Tibial artery (tissue), 4 donors: Measurements from ENCODE around the gene RND1.

ENCODE experiments used
- DNase-seq, 2 donors: peaks; one replicate each; pipeline ENCODE4 v3.0.0-alpha.2; 2019
- H3K27ac ChIP-seq, 2 donors: fragments of 200-600 bp; sonication (generic) in 1 of 2; 1 replicate in 1 of 2; 2 replicates in 1 of 2; pipeline ENCODE4 v1.5.1; 2018 to 2019; ENCODE audit warnings: mild to moderate bottlenecking in 1 of 2
- H3K27me3 ChIP-seq, 2 donors: fragments of 200-600 bp; sonication (generic) in 1 of 2; one replicate each; pipeline versions ENCODE4 v1.5.1 to v1.6.0; 2016 to 2019
- H3K36me3 ChIP-seq, 3 donors: fragments of 200-600 bp; sonication (generic) in 2 of 3; one replicate each; pipeline ENCODE4 v1.5.1; 2016 to 2019; ENCODE audit warnings: mild to moderate bottlenecking in 2 of 3
- H3K4me1 ChIP-seq, 4 donors: fragments of 200-600 bp; sonication (generic) in 2 of 4; 1 replicate in 3 of 4; 2 replicates in 1 of 4; pipeline ENCODE4 v1.5.1; 2016 to 2019
- H3K4me3 ChIP-seq, 2 donors: fragments of 200-600 bp; sonication (generic) in 1 of 2; 1 replicate in 1 of 2; 2 replicates in 1 of 2; pipeline ENCODE4 v1.5.1; 2018 to 2019; ENCODE audit warnings: mild to moderate bottlenecking in 2 of 2
- H3K9me3 ChIP-seq, 3 donors: fragments of 200-600 bp; sonication (generic) in 1 of 3; one replicate each; pipeline ENCODE4 v1.5.1; 2016 to 2019
- intact Hi-C: fragments of 100-400 bp; cut with DNase I; formaldehyde crosslinking; loops from one replicate; pipeline ENCODE4 v1.15.0; 2023; ENCODE audit warnings: low total_unique reads
- TF ChIP-seq, protein P1 (sequence below), 2 experiments: fragments of 200-600 bp in 1 of 2; fragments of 450-650 bp in 1 of 2; IDR thresholded peaks; one replicate each; pipeline ENCODE4 v1.5.1; 2017 to 2019; ENCODE audit warnings: antibody characterized with exemption in 2 of 2, mild to moderate bottlenecking in 1 of 2, moderate library complexity in 1 of 2

Gene RND1

DNA sequence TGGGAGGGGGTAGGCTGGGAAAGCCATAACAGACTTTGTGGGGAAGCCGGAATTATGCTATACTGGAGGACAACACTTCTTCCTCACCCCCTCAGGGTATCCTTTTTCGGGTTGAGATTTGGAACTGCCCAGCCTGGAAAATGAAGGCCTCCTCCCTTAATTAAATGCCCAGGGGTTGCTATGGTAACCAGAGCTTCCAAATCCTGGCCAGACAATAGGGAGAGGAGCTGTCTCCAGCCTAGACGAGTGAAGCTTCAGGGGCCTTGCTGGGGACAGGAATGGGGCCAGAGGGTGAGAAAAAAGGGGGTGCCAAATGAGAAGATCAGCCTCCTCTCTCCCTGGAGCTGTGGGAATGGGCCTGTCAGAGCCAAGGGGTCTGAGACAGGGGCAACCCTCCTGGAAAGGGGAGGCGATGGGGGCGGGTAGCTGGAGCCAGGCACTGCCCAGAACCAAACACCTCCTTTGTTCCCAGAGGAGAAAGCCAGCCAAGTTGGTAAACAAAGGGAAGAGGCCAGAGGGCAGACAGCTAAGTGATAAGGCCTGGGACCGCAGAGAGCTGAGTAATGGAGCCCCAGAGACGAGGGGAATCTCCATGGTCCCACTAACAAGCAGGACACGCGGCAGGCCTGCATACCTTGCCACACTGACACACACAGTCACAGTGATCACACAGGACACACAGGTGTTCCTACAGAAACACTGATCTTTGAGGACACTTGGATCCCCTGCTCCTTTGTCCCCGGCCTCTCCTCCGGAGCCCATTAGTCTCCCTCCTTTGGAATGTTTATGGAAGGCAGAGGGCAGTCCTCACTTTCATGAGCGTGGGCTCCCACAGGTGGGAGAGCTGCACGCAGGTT is 17.9 kb upstream of the RND1 start:
- H3K4me3 ChIP-seq = no peak overlapping the region
- intact Hi-C loops = no loop called here
- DNase-seq = no peak
- peaks cover 0 to 14% of the 10 kb centered on the region in 2 donors for H3K27me3 ChIP-seq
- H3K27ac ChIP-seq = no peak overlapping the region
- H3K36me3 ChIP-seq = no peaks in the 10 kb centered on the region
- TF ChIP-seq, protein P1, sequence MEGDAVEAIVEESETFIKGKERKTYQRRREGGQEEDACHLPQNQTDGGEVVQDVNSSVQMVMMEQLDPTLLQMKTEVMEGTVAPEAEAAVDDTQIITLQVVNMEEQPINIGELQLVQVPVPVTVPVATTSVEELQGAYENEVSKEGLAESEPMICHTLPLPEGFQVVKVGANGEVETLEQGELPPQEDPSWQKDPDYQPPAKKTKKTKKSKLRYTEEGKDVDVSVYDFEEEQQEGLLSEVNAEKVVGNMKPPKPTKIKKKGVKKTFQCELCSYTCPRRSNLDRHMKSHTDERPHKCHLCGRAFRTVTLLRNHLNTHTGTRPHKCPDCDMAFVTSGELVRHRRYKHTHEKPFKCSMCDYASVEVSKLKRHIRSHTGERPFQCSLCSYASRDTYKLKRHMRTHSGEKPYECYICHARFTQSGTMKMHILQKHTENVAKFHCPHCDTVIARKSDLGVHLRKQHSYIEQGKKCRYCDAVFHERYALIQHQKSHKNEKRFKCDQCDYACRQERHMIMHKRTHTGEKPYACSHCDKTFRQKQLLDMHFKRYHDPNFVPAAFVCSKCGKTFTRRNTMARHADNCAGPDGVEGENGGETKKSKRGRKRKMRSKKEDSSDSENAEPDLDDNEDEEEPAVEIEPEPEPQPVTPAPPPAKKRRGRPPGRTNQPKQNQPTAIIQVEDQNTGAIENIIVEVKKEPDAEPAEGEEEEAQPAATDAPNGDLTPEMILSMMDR (IDR thresholded peaks at IDR 0.05) = no peak
- no peaks in the 10 kb centered on the region for H3K9me3 ChIP-seq
- H3K4me1 ChIP-seq = peaks cover 0 to 15% (median 11%) of the 10 kb centered on the region in 4 donors

DNA sequence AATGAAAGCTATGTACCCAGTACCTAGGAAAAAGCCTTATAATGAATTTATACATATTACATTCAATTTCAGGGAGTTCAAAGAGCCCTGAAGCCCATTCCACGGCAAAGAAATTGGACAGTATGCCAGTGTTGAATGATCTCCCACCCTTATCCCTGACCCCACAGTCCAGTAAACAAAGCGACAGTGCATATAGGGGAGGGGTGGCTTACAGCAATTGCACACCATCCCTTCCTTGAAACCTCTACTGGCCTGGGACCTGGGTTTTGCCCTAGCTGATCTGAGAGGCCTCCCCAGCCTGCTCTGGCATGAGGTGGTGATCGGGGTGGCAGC is 17.3 kb upstream of the RND1 start:
- Histone ChIP-seq H3K9me3 (no peaks in the 10 kb centered on the region), H3K27ac (no peak overlapping the region), H3K36me3 (no peaks in the 10 kb centered on the region), H3K4me3 (no peak overlapping the region), H3K27me3 (peaks cover 0 to 14% of the 10 kb centered on the region in 2 donors), H3K4me1 (peaks cover 0 to 15% (median 11%) of the 10 kb centered on the region in 4 donors)
- DNase-seq = no peak
- TF ChIP-seq, protein P1 (IDR thresholded peaks at IDR 0.05) = no peak
- intact Hi-C loops = no loop called here

DNA sequence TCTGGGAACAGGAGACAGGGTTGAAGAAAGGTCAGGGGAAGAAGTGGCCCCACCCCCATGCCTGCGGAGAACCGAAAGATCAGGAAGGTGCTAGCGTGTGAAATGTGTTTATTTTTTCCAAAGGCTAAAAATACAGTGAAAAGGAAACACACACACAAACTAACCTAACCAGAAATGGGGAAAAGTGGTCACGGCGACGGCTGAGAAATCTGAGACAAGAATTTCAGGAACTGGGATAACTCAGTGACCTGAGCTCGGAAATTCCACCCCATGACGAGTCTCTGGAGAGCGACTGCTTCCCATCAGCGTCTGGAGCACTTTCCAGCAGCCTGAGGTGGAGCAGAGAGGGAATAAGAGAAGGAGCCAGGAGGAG is 16.6 kb upstream of the RND1 start:
- Histone ChIP-seq H3K4me3 (peak overlapping the region; percentile 13 to 36), H3K27me3 (peaks cover 0 to 14% of the 10 kb centered on the region in 2 donors), H3K4me1 (peaks cover 0 to 15% (median 11%) of the 10 kb centered on the region in 4 donors), H3K9me3 (no peaks in the 10 kb centered on the region), H3K27ac (no peak overlapping the region), H3K36me3 (no peaks in the 10 kb centered on the region)
- DNase-seq = peak in 1 of 2 donors; percentile 24
- intact Hi-C loops = no loop called here
- TF ChIP-seq, protein P1 (IDR thresholded peaks at IDR 0.05) = no peak

DNA sequence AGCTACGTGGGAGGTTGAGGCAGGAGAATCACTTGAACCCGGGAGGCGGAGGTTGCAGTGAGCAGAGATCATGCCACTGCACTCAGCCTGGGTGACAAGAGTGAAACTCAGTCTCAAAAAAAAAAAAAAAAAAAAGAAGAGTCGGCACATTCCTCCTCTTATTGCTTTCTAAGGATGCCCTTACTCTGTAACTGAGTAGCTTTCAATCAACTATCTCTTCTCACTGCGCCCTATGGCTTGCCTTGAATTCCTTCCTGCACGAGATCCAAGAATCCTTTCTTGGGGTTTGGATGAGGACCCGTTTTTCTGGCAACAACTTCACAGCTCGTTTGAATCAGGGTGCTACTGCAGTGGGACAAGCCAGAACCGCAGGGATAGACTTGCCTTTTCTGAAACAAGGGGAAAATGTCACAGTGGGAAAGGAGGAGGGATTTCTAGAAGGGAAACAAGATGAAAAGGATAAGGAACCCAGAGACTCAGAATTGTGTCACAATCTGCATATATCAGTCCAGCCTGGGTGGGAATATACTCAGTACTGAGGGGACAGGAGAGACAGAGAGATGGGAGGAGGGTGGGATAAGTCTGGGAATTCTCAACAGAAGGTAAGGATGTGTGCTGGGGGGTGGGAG is 16.1 kb upstream of the RND1 start:
- Histone ChIP-seq H3K36me3 (no peaks in the 10 kb centered on the region), H3K9me3 (no peaks in the 10 kb centered on the region), H3K4me3 (peak overlapping the region; percentile 13 to 36), H3K27me3 (peaks cover 0 to 14% of the 10 kb centered on the region in 2 donors), H3K4me1 (peaks cover 0 to 15% (median 11%) of the 10 kb centered on the region in 4 donors), H3K27ac (no peak overlapping the region)
- TF ChIP-seq, protein P1 (IDR thresholded peaks at IDR 0.05) = no peak
- no peak for DNase-seq
- intact Hi-C loops = no loop called here

DNA sequence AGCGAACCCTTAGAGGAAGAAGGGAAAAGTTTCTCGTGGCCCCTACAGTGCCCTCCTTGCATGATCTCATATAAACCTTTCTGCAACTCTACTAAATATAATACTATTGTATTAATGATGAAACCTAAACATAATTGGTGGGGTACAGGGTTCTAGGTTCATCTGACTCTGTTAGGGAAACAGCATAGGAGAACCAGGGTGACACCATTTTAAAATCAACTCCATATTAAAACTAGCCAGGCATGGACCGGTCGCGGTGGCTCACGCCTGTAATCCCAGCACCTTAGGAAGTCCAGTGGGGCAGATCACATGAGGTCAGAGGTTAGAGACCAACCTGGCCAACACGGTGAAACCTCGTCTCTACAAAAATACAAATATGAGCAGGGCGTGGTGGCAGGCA is 15.0 kb upstream of the RND1 start:
- H3K27ac ChIP-seq = no peak overlapping the region
- H3K27me3 ChIP-seq = peaks cover 0 to 14% of the 10 kb centered on the region in 2 donors
- TF ChIP-seq, protein P1 (IDR thresholded peaks at IDR 0.05) = no peak
- DNase-seq = no peak
- intact Hi-C loops = no loop called here
- H3K9me3 ChIP-seq = no peaks in the 10 kb centered on the region
- no peaks in the 10 kb centered on the region for H3K36me3 ChIP-seq
- H3K4me1 ChIP-seq = peaks cover 0 to 15% (median 11%) of the 10 kb centered on the region in 4 donors
- no peak overlapping the region for H3K4me3 ChIP-seq
